HUES64 (cell line): Measurements from ENCODE around the gene ANO7.

Experiments used
- H3K27ac ChIP-seq: 2 replicates; pipeline ENCODE4 v1.7.0; 2013; ENCODE audit warnings: low read depth, low read length, inconsistent platforms
- H3K27me3 ChIP-seq: 2 replicates; pipeline ENCODE4 v1.6.1; 2013; ENCODE audit warnings: mild to moderate bottlenecking, low read length; ENCODE audit not compliant: insufficient read depth
- H3K36me3 ChIP-seq: 2 replicates; pipeline ENCODE4 v1.6.1; 2013; ENCODE audit warnings: mild to moderate bottlenecking, low read length; ENCODE audit not compliant: insufficient read depth
- H3K4me1 ChIP-seq: 2 replicates; pipeline ENCODE4 v1.6.1; 2013; ENCODE audit warnings: mild to moderate bottlenecking, low read length, moderate library complexity; ENCODE audit not compliant: insufficient read depth
- H3K4me3 ChIP-seq: 2 replicates; pipeline ENCODE4 v1.5.1; 2013; ENCODE audit warnings: mild to moderate bottlenecking, low read length, moderate library complexity
- H3K9ac ChIP-seq: 2 replicates; pipeline ENCODE4 v1.6.1; 2013; ENCODE audit warnings: mild to moderate bottlenecking, low read depth, low read length
- H3K9me3 ChIP-seq: 2 replicates; pipeline ENCODE4 v1.6.1; 2013; ENCODE audit warnings: low read depth, low read length; ENCODE audit not compliant: insufficient read depth
- WGBS: fragments of 150-250, 120-280 bp; methylation state at CpG from one replicate; pipeline ENCODE4 v1.1.7; 2013; ENCODE audit warnings: missing lambda C conversion rate; 5-methylcytosine and 5-hydroxymethylcytosine counted together

The ANO7 gene

DNA sequence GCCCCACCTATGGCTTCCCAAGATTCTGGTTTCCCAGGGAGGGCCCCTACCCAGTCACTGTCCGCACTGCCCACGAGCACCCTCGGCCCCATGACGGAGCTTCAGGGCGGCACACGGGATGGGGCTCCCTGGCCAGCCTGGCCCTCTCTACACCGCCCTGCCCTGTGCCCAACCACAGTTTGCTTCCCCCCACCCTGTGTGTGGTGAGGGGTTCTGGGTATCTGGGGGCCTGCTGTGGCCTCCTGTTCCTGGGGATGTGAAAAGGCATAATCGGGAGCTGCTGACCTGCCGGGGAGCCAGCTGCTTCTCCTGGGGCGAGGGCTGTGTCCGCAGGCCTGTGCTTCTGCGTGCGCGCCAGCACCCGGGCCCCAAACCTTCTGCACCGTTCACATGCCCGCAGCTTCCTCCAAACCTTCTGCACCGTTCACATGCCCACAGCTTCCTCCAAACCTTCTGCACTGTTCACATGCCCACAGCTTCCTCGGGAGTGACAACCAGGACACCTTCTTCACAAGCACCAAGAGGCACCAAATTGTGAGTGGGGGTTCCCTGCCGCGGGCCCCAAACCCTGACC lies 12.4 kb downstream of the ANO7 start:
- Histone ChIP-seq H3K4me3 (no peak overlapping the region), H3K27ac (no peak overlapping the region), H3K4me1 (no peaks in the 10 kb centered on the region), H3K36me3 (no peaks in the 10 kb centered on the region), H3K9ac (no peak overlapping the region), H3K27me3 (no peaks in the 10 kb centered on the region), H3K9me3 (no peaks in the 10 kb centered on the region)
- 98% methylated on average over 21 of the region's 21 CpGs for WGBS

DNA sequence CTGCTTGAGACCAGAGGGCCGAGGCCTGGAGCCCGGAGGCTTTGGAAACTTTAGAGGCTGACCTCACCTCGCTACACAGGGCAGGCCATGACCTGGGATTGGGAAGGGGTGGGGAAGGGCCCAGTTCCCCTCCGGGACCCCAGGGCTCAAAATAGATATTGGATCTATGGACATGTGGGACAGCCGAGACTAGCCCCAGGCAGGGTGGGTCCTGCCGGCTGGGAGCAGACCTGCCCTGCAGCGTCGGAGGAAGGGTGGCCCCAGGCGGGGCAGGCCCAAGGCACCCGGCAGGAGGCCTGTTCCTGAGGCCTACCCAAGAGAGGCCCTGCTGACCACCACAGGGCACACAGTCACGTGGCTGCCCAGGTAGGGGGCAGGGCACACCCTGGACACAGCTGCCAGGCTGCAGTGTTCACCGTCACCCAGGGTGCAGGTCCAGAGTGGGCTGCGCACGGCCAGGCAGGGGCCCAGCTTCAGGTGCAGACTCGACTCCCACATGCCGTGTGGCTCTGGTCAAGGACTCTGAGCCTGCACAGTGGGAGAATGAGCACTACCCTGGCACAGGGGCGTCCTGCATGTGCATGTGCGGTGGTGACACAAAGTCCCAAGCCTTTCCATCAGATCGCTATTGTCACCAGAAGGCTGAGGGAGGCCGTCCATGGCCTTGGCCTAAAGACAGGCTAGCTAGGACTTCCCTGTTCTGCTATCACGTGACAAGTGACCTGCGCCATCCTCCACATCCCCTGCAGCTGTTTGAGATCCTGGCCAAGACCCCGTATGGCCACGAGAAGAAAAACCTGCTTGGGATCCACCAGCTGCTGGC lies 13.2 kb downstream of the ANO7 start:
- no peaks in the 10 kb centered on the region for H3K36me3 ChIP-seq
- H3K4me1 ChIP-seq: no peaks in the 10 kb centered on the region
- no peak overlapping the region for H3K4me3 ChIP-seq
- no peaks in the 10 kb centered on the region for H3K27me3 ChIP-seq
- no peaks in the 10 kb centered on the region for H3K9me3 ChIP-seq
- no peak overlapping the region for H3K27ac ChIP-seq
- WGBS: 91% methylated on average over 24 of the region's 24 CpGs
- no peak overlapping the region; the same call in 1 of the 2 replicates for H3K9ac ChIP-seq

DNA sequence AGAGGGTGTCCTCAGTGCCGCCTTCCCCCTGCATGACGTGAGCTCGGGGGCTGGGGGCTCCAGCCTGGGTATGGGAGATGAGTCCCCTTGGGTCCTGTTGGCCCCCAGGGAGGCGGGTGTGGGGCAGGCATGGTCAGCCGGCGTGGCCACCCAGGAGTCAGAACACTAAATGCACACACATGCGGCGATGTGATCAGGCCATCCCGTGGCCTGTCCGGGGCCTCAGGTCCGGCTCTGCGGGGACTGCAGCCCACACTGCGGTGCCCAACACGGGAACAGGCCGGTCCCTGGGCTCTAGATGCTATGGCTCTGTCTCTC lies 13.8 kb downstream of the ANO7 start:
- H3K9ac ChIP-seq: no peak overlapping the region
- H3K4me3 ChIP-seq: no peak overlapping the region
- WGBS: 88% methylated on average over 15 of the region's 15 CpGs
- H3K9me3 ChIP-seq: no peaks in the 10 kb centered on the region
- no peaks in the 10 kb centered on the region for H3K4me1 ChIP-seq
- no peaks in the 10 kb centered on the region for H3K36me3 ChIP-seq
- no peaks in the 10 kb centered on the region for H3K27me3 ChIP-seq
- no peak overlapping the region for H3K27ac ChIP-seq

DNA sequence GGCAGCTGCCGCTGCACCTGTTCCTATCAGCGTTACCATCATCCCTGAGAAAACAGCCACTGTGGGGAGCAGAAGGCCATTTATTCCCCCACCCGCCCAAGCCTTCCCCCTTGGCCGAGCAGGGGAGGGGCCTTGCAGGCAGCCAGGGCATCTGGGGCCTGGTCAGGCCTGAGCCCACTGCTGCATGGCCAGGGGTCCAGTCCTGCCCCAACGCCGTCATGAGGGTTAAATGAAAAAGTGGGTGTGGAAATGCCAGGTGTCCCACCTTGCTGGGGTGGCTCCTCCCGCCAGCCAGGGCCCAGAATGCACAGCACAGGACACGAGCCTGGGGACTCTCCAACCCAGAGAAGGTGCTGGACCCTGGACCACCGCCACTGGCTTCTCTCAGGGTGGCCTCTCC lies 14.2 kb downstream of the ANO7 start:
- no peaks in the 10 kb centered on the region for H3K27me3 ChIP-seq
- no peak overlapping the region for H3K9ac ChIP-seq
- no peaks in the 10 kb centered on the region for H3K4me1 ChIP-seq
- no peak overlapping the region for H3K4me3 ChIP-seq
- H3K9me3 ChIP-seq: no peaks in the 10 kb centered on the region
- H3K27ac ChIP-seq: no peak overlapping the region
- 91% methylated on average over 9 of the region's 9 CpGs for WGBS
- no peaks in the 10 kb centered on the region for H3K36me3 ChIP-seq

DNA sequence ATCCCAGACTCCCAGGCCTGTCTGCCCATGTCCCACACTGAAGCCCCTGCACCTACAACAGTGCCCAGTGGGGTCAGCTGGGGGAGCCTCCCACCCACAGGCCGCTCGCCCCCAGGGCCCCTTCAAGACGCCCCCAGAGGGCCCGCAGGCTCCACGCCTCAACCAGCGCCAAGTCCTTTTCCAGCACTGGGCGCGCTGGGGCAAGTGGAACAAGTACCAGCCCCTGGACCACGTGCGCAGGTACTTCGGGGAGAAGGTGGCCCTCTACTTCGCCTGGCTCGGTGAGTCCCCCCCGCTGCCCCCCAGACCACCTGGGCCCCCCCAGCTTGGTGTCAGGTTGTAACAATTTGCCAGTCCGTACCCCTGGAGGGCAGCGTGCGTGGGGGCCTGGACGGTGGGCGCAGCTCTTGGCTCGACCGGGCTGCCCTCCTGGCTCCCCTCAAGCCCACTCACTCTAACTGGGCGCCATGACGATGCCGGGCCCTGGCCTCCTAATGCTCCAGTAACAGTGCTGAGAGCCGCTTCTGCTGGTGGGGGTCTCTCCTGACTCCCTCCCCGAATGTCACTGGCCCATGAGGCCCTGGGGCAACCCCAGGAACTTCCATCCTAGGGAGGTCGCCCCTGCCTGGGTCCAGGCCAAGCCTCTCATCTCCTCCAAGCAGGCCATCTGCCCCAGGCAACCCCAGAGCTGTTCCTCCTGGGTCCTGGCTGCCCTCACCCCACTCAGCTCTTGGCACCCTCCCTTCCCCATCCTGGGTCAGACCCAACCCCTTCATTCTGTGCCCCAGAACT lies 14.9 kb downstream of the ANO7 start:
- no peaks in the 10 kb centered on the region for H3K9me3 ChIP-seq
- H3K4me1 ChIP-seq: no peaks in the 10 kb centered on the region
- no peak overlapping the region for H3K27ac ChIP-seq
- no peak overlapping the region for H3K4me3 ChIP-seq
- no peaks in the 10 kb centered on the region for H3K27me3 ChIP-seq
- no peaks in the 10 kb centered on the region for H3K36me3 ChIP-seq
- WGBS: 95% methylated on average over 27 of the region's 27 CpGs
- H3K9ac ChIP-seq: no peak overlapping the region

DNA sequence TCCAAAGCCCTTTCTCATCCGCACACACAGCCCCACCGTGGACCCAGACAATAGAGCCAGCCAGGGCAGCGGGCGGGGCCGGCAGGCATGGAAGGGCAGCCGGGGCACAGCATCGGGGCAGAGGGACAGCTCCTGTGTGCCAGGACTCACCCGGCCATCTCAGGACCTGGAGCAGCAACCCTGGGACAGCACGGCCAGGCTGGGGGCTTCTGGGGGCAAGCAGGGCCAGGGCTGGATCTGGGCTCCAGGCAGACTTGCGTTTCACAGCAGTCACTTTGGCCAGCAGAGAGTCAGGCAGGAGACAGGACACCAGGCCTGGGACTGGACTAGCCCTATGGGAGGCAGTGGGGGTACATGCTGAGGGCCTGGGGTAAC lies 15.5 kb downstream of the ANO7 start:
- 94% methylated on average over 10 of the region's 10 CpGs for WGBS
- Histone ChIP-seq H3K4me3 (no peak overlapping the region), H3K9me3 (no peaks in the 10 kb centered on the region), H3K36me3 (no peaks in the 10 kb centered on the region), H3K9ac (no peak overlapping the region), H3K4me1 (no peaks in the 10 kb centered on the region), H3K27me3 (no peaks in the 10 kb centered on the region), H3K27ac (no peak overlapping the region)

DNA sequence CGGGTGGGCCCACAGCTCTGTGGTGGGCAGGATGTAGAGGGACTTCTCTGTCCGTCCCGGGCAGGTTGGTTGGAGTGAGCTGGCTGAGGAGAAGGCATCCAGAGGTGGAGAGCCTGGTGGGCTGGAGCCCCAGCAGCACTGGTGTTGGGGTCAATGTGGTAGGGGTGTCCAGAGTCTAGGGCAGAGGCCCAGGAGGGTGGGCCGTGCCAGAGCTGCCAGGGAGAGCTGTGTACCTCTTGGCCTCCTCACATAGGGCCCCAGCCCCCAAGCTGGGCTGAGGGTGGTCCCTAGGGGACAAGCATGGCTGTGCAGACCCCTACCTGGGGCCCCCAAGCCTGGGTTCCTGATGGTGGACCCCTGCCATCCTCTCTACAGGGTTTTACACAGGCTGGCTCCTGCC lies 16.0 kb downstream of the ANO7 start:
- Histone ChIP-seq H3K36me3 (no peaks in the 10 kb centered on the region), H3K9me3 (no peaks in the 10 kb centered on the region), H3K9ac (no peak overlapping the region), H3K27me3 (no peaks in the 10 kb centered on the region), H3K4me1 (no peaks in the 10 kb centered on the region), H3K27ac (no peak overlapping the region), H3K4me3 (no peak overlapping the region)
- WGBS: 90% methylated on average over 4 of the region's 4 CpGs

DNA sequence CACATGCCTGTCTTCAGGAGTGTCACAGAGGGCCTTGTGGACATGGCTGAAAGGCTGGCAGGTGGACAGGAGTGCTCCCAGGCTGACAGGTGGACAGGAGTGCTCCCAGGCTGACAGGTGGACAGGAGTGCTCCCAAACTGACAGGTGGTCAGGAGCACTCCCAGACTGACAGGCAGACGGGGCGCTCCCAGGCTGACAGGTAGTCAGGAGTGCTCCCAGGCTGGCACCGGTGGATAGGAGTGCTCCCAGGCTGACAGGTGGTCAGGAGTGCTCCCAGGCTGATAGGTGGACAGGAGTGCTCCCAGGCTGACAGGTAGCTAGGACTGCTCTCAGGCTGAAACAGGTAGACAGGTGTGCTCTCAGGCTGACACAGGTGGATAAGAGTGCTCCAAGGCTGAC lies 16.6 kb downstream of the ANO7 start:
- Histone ChIP-seq H3K4me1 (no peaks in the 10 kb centered on the region), H3K9ac (no peak overlapping the region), H3K27me3 (no peaks in the 10 kb centered on the region), H3K27ac (no peak overlapping the region), H3K36me3 (no peaks in the 10 kb centered on the region), H3K4me3 (no peak overlapping the region), H3K9me3 (no peaks in the 10 kb centered on the region)
- WGBS: 94% methylated on average over 3 of the region's 3 CpGs

DNA sequence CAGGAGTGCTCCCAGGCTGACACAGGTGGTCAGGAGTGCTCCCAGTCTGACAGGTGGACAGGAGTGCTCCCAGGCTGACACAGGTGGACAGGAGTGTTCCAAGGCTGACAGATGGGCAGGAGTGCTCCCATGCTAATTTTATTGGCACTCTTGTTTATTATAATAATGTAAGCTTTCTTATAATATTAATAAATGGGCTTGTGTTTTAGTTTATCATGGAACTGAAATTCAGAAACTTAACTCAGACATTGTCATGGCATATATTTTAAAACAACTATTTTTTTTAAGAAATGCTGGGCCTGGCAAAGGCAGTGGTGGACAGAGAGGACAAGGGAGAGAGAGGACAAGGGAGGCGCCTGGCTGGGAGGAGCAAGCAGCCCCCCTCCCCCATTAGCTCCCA lies 18.7 kb downstream of the ANO7 start:
- Histone ChIP-seq H3K27me3 (no peaks in the 10 kb centered on the region), H3K4me1 (peaks cover 8% of the 10 kb centered on the region; the same call in 1 of the 2 replicates), H3K4me3 (no peak overlapping the region), H3K27ac (no peak overlapping the region), H3K36me3 (no peaks in the 10 kb centered on the region), H3K9me3 (no peaks in the 10 kb centered on the region), H3K9ac (no peak overlapping the region)
- WGBS: no CpG with 5 or more reads among the region's 1 CpG

DNA sequence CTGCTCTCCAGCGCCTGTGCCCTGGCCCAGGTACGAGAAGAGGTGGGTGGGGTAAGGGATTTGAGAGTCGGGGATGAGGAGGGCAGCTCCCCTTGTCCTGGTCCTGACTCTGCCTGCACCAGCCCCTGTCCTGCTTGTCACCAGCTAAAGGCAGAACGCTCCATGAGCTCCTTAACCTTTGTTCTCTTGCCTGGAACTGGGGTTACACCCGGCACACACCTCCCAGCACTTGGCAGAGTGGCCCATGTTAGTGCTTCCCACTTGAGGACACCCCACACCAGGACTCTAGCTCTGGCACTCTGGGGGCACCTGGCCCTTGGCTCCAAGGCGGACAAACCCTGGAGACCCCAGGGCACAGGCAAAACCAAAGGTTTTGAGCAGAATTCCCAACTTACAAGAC lies 19.2 kb downstream of the ANO7 start:
- WGBS: 83% methylated on average over 6 of the region's 6 CpGs
- Histone ChIP-seq H3K4me3 (no peak overlapping the region), H3K9ac (no peak overlapping the region), H3K4me1 (peaks cover 8% of the 10 kb centered on the region; the same call in 1 of the 2 replicates), H3K9me3 (no peaks in the 10 kb centered on the region), H3K27ac (no peak overlapping the region), H3K27me3 (no peaks in the 10 kb centered on the region), H3K36me3 (no peaks in the 10 kb centered on the region)

DNA sequence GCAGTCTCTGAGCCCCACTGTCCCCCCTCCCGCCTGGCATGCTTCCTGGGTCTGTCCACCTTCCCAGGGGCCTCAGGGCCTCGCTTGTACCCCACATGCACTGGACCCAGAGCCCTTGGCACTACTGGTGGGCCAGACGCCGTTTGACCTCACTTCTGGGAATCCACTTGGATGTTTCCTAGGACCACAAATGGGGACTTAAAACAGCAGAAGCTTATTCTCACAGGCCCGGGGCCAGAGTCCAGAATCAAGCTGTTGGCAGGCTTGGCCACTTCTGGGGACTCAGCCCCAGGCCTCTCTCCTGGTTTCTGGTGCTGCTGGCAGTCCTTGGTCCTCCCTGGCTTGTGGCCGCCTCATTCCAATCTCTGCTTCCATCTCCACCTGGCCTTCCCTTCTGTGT lies 19.6 kb downstream of the ANO7 start:
- Histone ChIP-seq H3K36me3 (no peaks in the 10 kb centered on the region), H3K9me3 (no peaks in the 10 kb centered on the region), H3K4me1 (peaks cover 8% of the 10 kb centered on the region; the same call in 1 of the 2 replicates), H3K27me3 (no peaks in the 10 kb centered on the region), H3K27ac (no peak overlapping the region), H3K4me3 (no peak overlapping the region), H3K9ac (no peak overlapping the region)
- 90% methylated on average over 6 of the region's 6 CpGs for WGBS
